MM.1S (cell line): ENCODE data around the gene ADAM30.

Experiments used
- DNase-seq: peaks from one replicate; pipeline ENCODE4 v3.0.0-alpha.2; 2015
- H2AFZ ChIP-seq: fragments of 300-600 bp; sonication (generic); 2 replicates; pipeline ENCODE4 v1.6.0; 2016; ENCODE audit warnings: antibody characterized with exemption, low read length
- H3F3A ChIP-seq: fragments of 300-600 bp; sonication (generic); 2 replicates; pipeline ENCODE4 v1.6.1; 2016; ENCODE audit warnings: mild to moderate bottlenecking, antibody characterized with exemption, low read length, moderate library complexity, mixed read lengths; ENCODE audit not compliant: insufficient read depth
- H3K27ac ChIP-seq: fragments of 300-600 bp; sonication (generic); 2 replicates; pipeline ENCODE4 v1.5.1; 2016; ENCODE audit warnings: mild to moderate bottlenecking, low read length
- H3K27me3 ChIP-seq: fragments of 300-600 bp; sonication (generic); replicated peaks from 2 replicates; pipeline ENCODE4 v1.6.0; 2016; ENCODE audit warnings: low read length; ENCODE audit not compliant: insufficient read depth
- H3K36me3 ChIP-seq: fragments of 300-600 bp; sonication (generic); replicated peaks from 2 replicates; pipeline ENCODE4 v1.6.1; 2016; ENCODE audit warnings: mild to moderate bottlenecking, low read length, mixed read lengths; ENCODE audit not compliant: insufficient read depth
- H3K4me1 ChIP-seq: fragments of 300-600 bp; sonication (generic); 2 replicates; pipeline ENCODE4 v1.6.1; 2016; ENCODE audit warnings: low read length, mixed read lengths
- H3K4me2 ChIP-seq: fragments of 300-600 bp; sonication (generic); 2 replicates; pipeline ENCODE4 v1.6.0; 2016; ENCODE audit warnings: low read depth, low read length
- H3K4me3 ChIP-seq: fragments of 300-600 bp; sonication (generic); 2 replicates; pipeline ENCODE4 v1.5.1; 2016; ENCODE audit warnings: low read length, mixed read lengths
- H3K79me2 ChIP-seq: fragments of 300-600 bp; sonication (generic); 2 replicates; pipeline ENCODE4 v1.6.1; 2016; ENCODE audit warnings: mixed run types, low read length, mixed read lengths
- H3K9ac ChIP-seq: fragments of 300-600 bp; sonication (generic); 2 replicates; pipeline ENCODE4 v1.6.1; 2016; ENCODE audit warnings: low read length, mixed read lengths
- H3K9me2 ChIP-seq: fragments of 300-600 bp; sonication (generic); replicated peaks from 2 replicates; pipeline ENCODE4 v1.6.1; 2016; ENCODE audit warnings: mild to moderate bottlenecking, low read length, mixed read lengths; ENCODE audit not compliant: insufficient read depth
- H3K9me3 ChIP-seq: fragments of 300-600 bp; sonication (generic); replicated peaks from 2 replicates; pipeline ENCODE4 v1.6.1; 2016; ENCODE audit warnings: mild to moderate bottlenecking, low read length, mixed read lengths; ENCODE audit not compliant: insufficient read depth
- H4K20me1 ChIP-seq: fragments of 300-600 bp; sonication (generic); 2 replicates; pipeline ENCODE4 v1.6.1; 2016; ENCODE audit warnings: mild to moderate bottlenecking, low read length, moderate library complexity, mixed read lengths; ENCODE audit not compliant: insufficient read depth
- EZH2 ChIP-seq: fragments of 300-600 bp; sonication (generic); optimal IDR thresholded peaks from 2 replicates; pipeline ENCODE3; 2017; ENCODE audit warnings: low read depth, mild to moderate bottlenecking, antibody characterized with exemption, low read length, mixed read lengths
- EZH2phosphoT487 ChIP-seq: fragments of 300-600 bp; sonication (generic); IDR thresholded peaks from 2 replicates; pipeline ENCODE4 v1.6.1; 2018; ENCODE audit warnings: antibody characterized with exemption, low read length
- TF ChIP-seq, protein P1 (sequence below): fragments of 300-600 bp; sonication (generic); IDR thresholded peaks from 2 replicates; pipeline ENCODE4 v1.5.1; 2016; ENCODE audit warnings: antibody characterized with exemption, low read length, mixed read lengths

The ADAM30 gene

DNA sequence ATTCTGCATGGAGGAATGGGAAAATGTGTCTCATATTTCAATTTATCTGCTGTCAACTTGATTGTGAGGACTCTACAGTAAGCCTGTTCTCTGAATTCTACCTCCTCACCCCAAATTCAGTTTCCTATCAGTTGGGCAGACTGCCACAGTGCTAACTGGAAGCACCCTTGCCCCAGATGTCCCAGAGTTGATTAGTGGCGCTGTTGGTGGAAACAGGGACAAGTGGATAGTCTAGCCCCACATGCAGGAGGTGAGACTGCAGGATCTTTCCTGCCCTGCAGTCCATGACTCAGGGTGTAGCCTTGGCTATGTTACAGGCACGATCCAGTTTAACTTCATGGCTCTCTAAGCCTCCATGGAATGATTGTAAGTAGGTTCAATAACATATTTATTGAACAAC, 22.1 kb downstream of the ADAM30 start:
- Histone ChIP-seq H3K4me2 (no peak overlapping the region), H3K27me3 (no peaks in the 10 kb centered on the region), H4K20me1 (no peaks in the 10 kb centered on the region), H3K9ac (no peak overlapping the region), H3K36me3 (no peaks in the 10 kb centered on the region), H3K27ac (no peak overlapping the region), H3K79me2 (no peaks in the 10 kb centered on the region), H2AFZ (no peak overlapping the region), H3F3A (no peaks in the 10 kb centered on the region), H3K4me1 (no peaks in the 10 kb centered on the region), H3K4me3 (no peak overlapping the region), H3K9me3 (no peaks in the 10 kb centered on the region), H3K9me2 (no peaks in the 10 kb centered on the region)
- DNase-seq, result no peak
- no peak for TF ChIP-seq EZH2phosphoT487
- no peak for TF ChIP-seq EZH2
- TF ChIP-seq, protein P1, sequence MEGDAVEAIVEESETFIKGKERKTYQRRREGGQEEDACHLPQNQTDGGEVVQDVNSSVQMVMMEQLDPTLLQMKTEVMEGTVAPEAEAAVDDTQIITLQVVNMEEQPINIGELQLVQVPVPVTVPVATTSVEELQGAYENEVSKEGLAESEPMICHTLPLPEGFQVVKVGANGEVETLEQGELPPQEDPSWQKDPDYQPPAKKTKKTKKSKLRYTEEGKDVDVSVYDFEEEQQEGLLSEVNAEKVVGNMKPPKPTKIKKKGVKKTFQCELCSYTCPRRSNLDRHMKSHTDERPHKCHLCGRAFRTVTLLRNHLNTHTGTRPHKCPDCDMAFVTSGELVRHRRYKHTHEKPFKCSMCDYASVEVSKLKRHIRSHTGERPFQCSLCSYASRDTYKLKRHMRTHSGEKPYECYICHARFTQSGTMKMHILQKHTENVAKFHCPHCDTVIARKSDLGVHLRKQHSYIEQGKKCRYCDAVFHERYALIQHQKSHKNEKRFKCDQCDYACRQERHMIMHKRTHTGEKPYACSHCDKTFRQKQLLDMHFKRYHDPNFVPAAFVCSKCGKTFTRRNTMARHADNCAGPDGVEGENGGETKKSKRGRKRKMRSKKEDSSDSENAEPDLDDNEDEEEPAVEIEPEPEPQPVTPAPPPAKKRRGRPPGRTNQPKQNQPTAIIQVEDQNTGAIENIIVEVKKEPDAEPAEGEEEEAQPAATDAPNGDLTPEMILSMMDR, result no peak

DNA sequence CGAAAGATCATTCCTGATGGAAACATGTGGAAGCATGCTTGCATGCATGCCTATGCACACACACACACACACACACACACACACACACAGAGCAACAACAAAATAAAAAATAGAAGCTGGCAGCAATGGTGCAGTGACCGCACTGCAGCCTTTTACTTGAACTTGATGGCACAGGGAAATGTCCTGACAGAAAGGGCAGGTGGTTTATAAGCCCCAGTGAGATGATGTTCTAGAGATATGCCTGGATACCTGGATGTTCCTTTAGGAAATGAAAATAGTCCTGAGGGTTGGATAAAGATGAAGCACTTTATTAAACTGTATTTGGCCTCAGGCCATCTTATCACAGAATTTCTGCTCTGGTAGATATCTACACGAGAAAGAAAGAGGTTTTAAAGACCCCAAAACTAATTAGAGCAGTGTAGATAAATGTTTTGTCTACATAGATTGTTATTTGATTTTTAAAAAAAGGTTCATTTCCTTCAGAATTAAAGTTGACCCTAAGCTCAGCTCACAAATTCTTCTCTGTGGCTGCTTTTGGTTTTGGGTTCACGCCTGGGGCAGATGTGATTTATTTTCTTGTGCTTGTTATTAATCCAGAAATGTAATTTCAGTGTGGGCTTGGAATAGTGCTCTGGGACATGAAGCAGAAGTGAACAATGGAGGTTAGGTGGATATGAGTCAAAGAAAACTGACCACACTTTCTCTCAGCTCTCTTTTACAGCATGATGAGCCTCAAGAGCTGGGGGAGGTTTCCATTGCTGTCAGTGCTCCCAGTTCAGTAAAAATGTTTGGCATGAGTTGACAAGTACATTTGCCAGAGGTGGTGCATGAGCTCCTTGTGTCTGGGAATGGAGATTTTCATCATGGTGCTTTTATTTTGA, 22.9 kb downstream of the ADAM30 start:
- Histone ChIP-seq H3K36me3 (no peaks in the 10 kb centered on the region), H3K9ac (no peak overlapping the region), H3K4me3 (no peak overlapping the region), H3K4me1 (no peaks in the 10 kb centered on the region), H3K9me2 (no peaks in the 10 kb centered on the region), H2AFZ (no peak overlapping the region), H4K20me1 (no peaks in the 10 kb centered on the region), H3K27ac (no peak overlapping the region), H3K4me2 (no peak overlapping the region), H3K79me2 (no peaks in the 10 kb centered on the region), H3F3A (no peaks in the 10 kb centered on the region), H3K9me3 (no peaks in the 10 kb centered on the region), H3K27me3 (no peaks in the 10 kb centered on the region)
- TF ChIP-seq EZH2, result no peak
- TF ChIP-seq EZH2phosphoT487, result no peak
- TF ChIP-seq, protein P1, result no peak
- DNase-seq, result no peak

DNA sequence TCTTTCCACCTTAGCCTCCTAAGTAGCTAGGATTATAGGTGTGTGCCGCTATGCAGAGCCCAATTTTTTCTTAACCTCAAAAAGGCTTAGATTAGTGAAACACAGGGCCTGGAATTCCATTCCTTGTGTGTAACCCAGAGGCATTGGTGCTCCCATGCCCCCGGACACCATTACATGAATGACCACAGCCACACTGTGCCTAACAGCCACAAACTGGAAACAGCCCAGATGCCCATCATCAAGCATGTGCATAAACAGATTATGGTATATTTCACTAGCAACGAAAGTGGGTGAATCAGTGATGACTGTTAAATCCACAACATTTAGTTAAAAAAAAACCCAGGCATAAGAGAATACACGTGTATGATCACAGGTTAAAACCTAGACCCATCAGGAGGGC, 24.4 kb downstream of the ADAM30 start:
- H3F3A ChIP-seq, result no peaks in the 10 kb centered on the region
- no peaks in the 10 kb centered on the region for H3K9me2 ChIP-seq
- H3K36me3 ChIP-seq, result no peaks in the 10 kb centered on the region
- H3K4me3 ChIP-seq, result no peak overlapping the region
- H2AFZ ChIP-seq, result no peak overlapping the region
- DNase-seq, result no peak
- H4K20me1 ChIP-seq, result no peaks in the 10 kb centered on the region
- no peak overlapping the region for H3K9ac ChIP-seq
- H3K4me2 ChIP-seq, result no peak overlapping the region
- peaks cover 6% of the 10 kb centered on the region; the same call in 1 of the 2 replicates for H3K4me1 ChIP-seq
- no peaks in the 10 kb centered on the region for H3K9me3 ChIP-seq
- no peaks in the 10 kb centered on the region for H3K79me2 ChIP-seq
- H3K27me3 ChIP-seq, result no peaks in the 10 kb centered on the region
- TF ChIP-seq, protein P1, result no peak
- TF ChIP-seq EZH2phosphoT487 (no peak), EZH2 (no peak)
- H3K27ac ChIP-seq, result no peak overlapping the region
